H1 (cell line): ENCODE data around the gene GATD1. TPM values are rescaled to one million over a fixed set of nuclear protein-coding genes. Genes with fewer than 3 reads are reported as not detected.
A peak's percentile ranks its signal among the peaks of the same experiment; 100 is the strongest.

Experiments
- CTCF ChIA-PET: fragments of 300-600 bp; sonication (Branson Sonifier 250); formaldehyde crosslinking; loops from one replicate; lab custom pipeline; 2021; ENCODE audit not compliant: partially characterized antibody; lab: Charles Lee
- POLR2A ChIA-PET: fragments of 300-600 bp; sonication (Branson Sonifier 250); formaldehyde crosslinking; loops from one replicate; lab custom pipeline; 2021; ENCODE audit warnings: inconsistent platforms; ENCODE audit not compliant: partially characterized antibody; lab: Charles Lee
- DNase-seq, 2 experiments: peaks; one replicate each; pipeline versions ENCODE4 v3.0.0 to v3.0.0-alpha.2; 2010 to 2022; ENCODE audit warnings: low spot score in 2 of 2, low read depth in 1 of 2, mixed read lengths in 1 of 2
- FAIRE-seq: peaks from 2 replicates; lab custom pipeline; 2011; peaks lifted over from hg19 to GRCh38; lab: Jason Lieb, UNC
- H2AFZ ChIP-seq: 2 replicates; pipeline ENCODE4 v1.8.1; 2012; ENCODE audit warnings: low read length, inconsistent platforms
- H2AK5ac ChIP-seq: 2 replicates; pipeline ENCODE4 v1.6.1; 2013; ENCODE audit warnings: low read depth, low read length
- H2BK120ac ChIP-seq: replicated peaks from 2 replicates; pipeline ENCODE3; 2013; ENCODE audit warnings: low read depth, low read length, inconsistent platforms
- H2BK12ac ChIP-seq: 2 replicates; pipeline ENCODE4 v1.6.1; 2013; ENCODE audit warnings: low read depth, low read length
- H2BK15ac ChIP-seq: 2 replicates; pipeline ENCODE4 v1.6.1; 2013; ENCODE audit warnings: low read length
- H2BK20ac ChIP-seq: 2 replicates; pipeline ENCODE4 v1.6.1; 2013; ENCODE audit warnings: low read length
- H2BK5ac ChIP-seq: 2 replicates; pipeline ENCODE4 v1.6.1; 2013; ENCODE audit warnings: low read depth, low read length
- H3K14ac ChIP-seq: 2 replicates; pipeline ENCODE4 v1.6.1; 2013; ENCODE audit warnings: inconsistent platforms; ENCODE audit not compliant: insufficient read length
- H3K18ac ChIP-seq: 2 replicates; pipeline ENCODE4 v1.6.1; 2013; ENCODE audit warnings: low read length; ENCODE audit errors: extremely low read depth
- H3K23ac ChIP-seq: 2 replicates; pipeline ENCODE4 v1.6.1; 2013; ENCODE audit warnings: inconsistent platforms; ENCODE audit not compliant: insufficient read length
- H3K23me2 ChIP-seq: 2 replicates; pipeline ENCODE4 v1.6.1; 2013; ENCODE audit warnings: low read depth, low read length
- H3K27ac ChIP-seq: 2 replicates; pipeline ENCODE4 v1.6.1; 2011; ENCODE audit warnings: low read depth, low read length, inconsistent platforms
- H3K27me3 ChIP-seq, 4 experiments: replicated peaks in 1 of 4; 1 replicate in 1 of 4; 2 replicates in 3 of 4; pipeline versions ENCODE4 v1.6.1 to v1.8.1; 2011 to 2013; ENCODE audit warnings: low read length in 3 of 4, mild to moderate bottlenecking in 3 of 4, inconsistent platforms in 2 of 4, mixed read lengths in 2 of 4, moderate library complexity in 1 of 4; ENCODE audit not compliant: control insufficient read depth in 3 of 4, insufficient read depth in 3 of 4; ENCODE audit errors: extremely low read depth in 1 of 4
- H3K36me3 ChIP-seq, 4 experiments: 2 replicates each; pipeline versions ENCODE4 v1.6.1 to v1.8.1; 2011 to 2013; ENCODE audit warnings: mild to moderate bottlenecking in 4 of 4, low read length in 3 of 4, moderate library complexity in 2 of 4, control low read depth in 1 of 4, inconsistent platforms in 1 of 4; ENCODE audit not compliant: insufficient read depth in 4 of 4, control insufficient read depth in 2 of 4
- H3K4ac ChIP-seq: replicated peaks from 2 replicates; pipeline ENCODE3; 2013; ENCODE audit warnings: low read length, low read depth, mixed read lengths, inconsistent platforms; ENCODE audit not compliant: insufficient read length
- H3K4me1 ChIP-seq, 4 experiments: replicated peaks in 1 of 4; 1 replicate in 1 of 4; 2 replicates in 3 of 4; pipeline versions ENCODE4 v1.6.1 to v1.8.1; 2011 to 2013; ENCODE audit warnings: low read length in 3 of 4, inconsistent platforms in 2 of 4, mixed read lengths in 1 of 4; ENCODE audit not compliant: insufficient read depth in 4 of 4, control insufficient read depth in 3 of 4
- H3K4me2 ChIP-seq, 2 experiments: 2 replicates each; pipeline versions ENCODE4 v1.6.1 to v1.8.1; 2011 to 2013; ENCODE audit warnings: low read depth in 2 of 2, low read length in 2 of 2, control low read depth in 1 of 2, inconsistent platforms in 1 of 2, mild to moderate bottlenecking in 1 of 2; ENCODE audit not compliant: insufficient read depth in 1 of 2
- H3K4me3 ChIP-seq, 4 experiments: fragments of 200-600, 300-600 bp in 1 of 4; sonication (generic), shearing (Covaris generic), sonication (Bioruptor Twin) in 1 of 4; 2 replicates each; pipeline versions ENCODE4 v1.5.1 to v1.8.1; 2011 to 2016; ENCODE audit warnings: low read length in 4 of 4, low read depth in 3 of 4, control low read depth in 2 of 4, inconsistent platforms in 2 of 4, mild to moderate bottlenecking in 2 of 4, mixed read lengths in 1 of 4, moderate library complexity in 1 of 4; ENCODE audit not compliant: insufficient read depth in 2 of 4; ENCODE audit errors: extremely low read depth in 1 of 4
- H3K56ac ChIP-seq: replicated peaks from 2 replicates; pipeline ENCODE3; 2013; ENCODE audit warnings: low read depth, mild to moderate bottlenecking, mixed read lengths, low read length, inconsistent platforms; ENCODE audit not compliant: insufficient read length
- H3K79me1 ChIP-seq: 2 replicates; pipeline ENCODE4 v1.6.1; 2013; ENCODE audit warnings: low read depth, low read length, control low read depth
- H3K79me2 ChIP-seq, 2 experiments: 2 replicates each; pipeline versions ENCODE4 v1.6.1 to v1.8.1; 2012 to 2013; ENCODE audit warnings: low read length in 2 of 2, mild to moderate bottlenecking in 2 of 2, inconsistent platforms in 1 of 2; ENCODE audit not compliant: insufficient read depth in 2 of 2, control insufficient read depth in 1 of 2
- H3K9ac ChIP-seq, 4 experiments: replicated peaks in 1 of 4; 1 replicate in 1 of 4; 2 replicates in 3 of 4; pipeline versions ENCODE4 v1.6.1 to v1.8.1; 2011 to 2013; ENCODE audit warnings: low read depth in 3 of 4, low read length in 3 of 4, control low read depth in 2 of 4, mild to moderate bottlenecking in 2 of 4, moderate library complexity in 2 of 4, inconsistent platforms in 1 of 4; ENCODE audit errors: extremely low read depth in 1 of 4
- H3K9me3 ChIP-seq, 2 experiments: 2 replicates each; pipeline versions ENCODE4 v1.6.1 to v1.8.1; 2012 to 2013; ENCODE audit warnings: mild to moderate bottlenecking in 2 of 2, moderate library complexity in 2 of 2, control low read depth in 1 of 2, inconsistent platforms in 1 of 2, low read depth in 1 of 2, low read length in 1 of 2, mixed read lengths in 1 of 2; ENCODE audit not compliant: insufficient read depth in 2 of 2
- H4K20me1 ChIP-seq, 2 experiments: replicated peaks in 1 of 2; 2 replicates each; pipeline versions ENCODE3 to v1.8.1; 2011 to 2013; ENCODE audit warnings: inconsistent platforms in 2 of 2, low read length in 2 of 2, mild to moderate bottlenecking in 1 of 2; ENCODE audit not compliant: insufficient read depth in 2 of 2, control insufficient read depth in 1 of 2
- H4K5ac ChIP-seq: 2 replicates; pipeline ENCODE4 v1.6.1; 2013; ENCODE audit warnings: low read length, low read depth, mixed read lengths, inconsistent platforms; ENCODE audit not compliant: insufficient read length
- H4K8ac ChIP-seq: 2 replicates; pipeline ENCODE4 v1.8.0; 2013; ENCODE audit warnings: mild to moderate bottlenecking, moderate library complexity, low read length, inconsistent platforms; ENCODE audit not compliant: insufficient read depth; ENCODE audit errors: extremely low read depth
- H4K91ac ChIP-seq: replicated peaks from 2 replicates; pipeline ENCODE3; 2013; ENCODE audit warnings: low read length, mixed read lengths, inconsistent platforms; ENCODE audit not compliant: insufficient read length
- BCL11A ChIP-seq, 2 experiments: IDR thresholded peaks; one replicate each; pipeline ENCODE4 v1.6.1; 2011; ENCODE audit warnings: low read depth in 2 of 2, low read length in 2 of 2, mild to moderate bottlenecking in 2 of 2
- CHD1 ChIP-seq: IDR thresholded peaks from 2 replicates; pipeline ENCODE4 v1.6.1; 2012; ENCODE audit warnings: low read depth, low read length, improper control_type of control experiment
- MAFK ChIP-seq: IDR thresholded peaks from 2 replicates; pipeline ENCODE4 v1.6.1; 2012; ENCODE audit warnings: low read depth, mild to moderate bottlenecking, improper control_type of control experiment, low read length
- NANOG ChIP-seq: IDR thresholded peaks from 2 replicates; pipeline ENCODE4 v1.6.1; 2011; ENCODE audit warnings: low read length, low read depth, mild to moderate bottlenecking, inconsistent platforms; ENCODE audit not compliant: insufficient read depth, poor library complexity, severe bottlenecking
- POLR2AphosphoS5 ChIP-seq: IDR thresholded peaks from 2 replicates; pipeline ENCODE4 v1.6.1; 2011; ENCODE audit warnings: low read depth, low read length
- POU5F1 ChIP-seq: IDR thresholded peaks from 2 replicates; pipeline ENCODE4 v1.6.1; 2011; ENCODE audit warnings: low read depth, mild to moderate bottlenecking, low read length, moderate library complexity
- RNF2 ChIP-seq: fragments of 200-900, 300-1000 bp; sonication (generic); IDR thresholded peaks from 2 replicates; pipeline ENCODE4 v1.7.1; 2016; ENCODE audit warnings: borderline replicate concordance, low read depth, mild to moderate bottlenecking, antibody characterized with exemption, low read length; ENCODE audit not compliant: poor library complexity, severe bottlenecking; ENCODE audit errors: missing control alignments
- SIRT6 ChIP-seq: IDR thresholded peaks from one replicate; pipeline ENCODE4 v1.7.1; 2012; ENCODE audit warnings: low read length, inconsistent platforms
- SIX5 ChIP-seq: IDR thresholded peaks from 2 replicates; pipeline ENCODE4 v1.6.1; 2011; ENCODE audit warnings: mild to moderate bottlenecking, low read depth, low read length
- WGBS, 2 experiments: shearing (Covaris generic) in 1 of 2; methylation state at CpG; one replicate each; pipeline versions ENCODE4 v1.1.6 to v1.1.7; 2013 to 2015; ENCODE audit warnings: low lambda C conversion rate in 2 of 2, mixed read lengths in 2 of 2, inconsistent platforms in 1 of 2, low coverage in 1 of 2, missing lambda C conversion rate in 1 of 2; ENCODE audit not compliant: insufficient replicate concordance in 2 of 2, insufficient coverage in 1 of 2, insufficient read length in 1 of 2; ENCODE audit errors: extremely low coverage in 1 of 2, missing lambda C conversion rate in 1 of 2; 5-methylcytosine and 5-hydroxymethylcytosine counted together
- polyA plus RNA-seq, 7 experiments: library from polyadenylated mRNA; depleted of rRNA in 3 of 7; stranded (reverse) in 5 of 7; unstranded in 2 of 7; fragments of >200 nt in 5 of 7; fragments of 200-250 nt in 2 of 7; gene quantifications; 1 replicate in 5 of 7; 2 replicates in 1 of 7; 4 replicates in 1 of 7; pipeline versions ENCODE4 v1.2.1 to v1.2.3, GENCODE V29; 2011 to 2013; ENCODE audit warnings: missing spikeins in 2 of 7, mixed read lengths in 2 of 7
- total RNA-seq: library from RNA; stranded (reverse); fragmentation: NEBNext Ultra II Directional; extraction: Animal tissue kit (Norgen Biotek cat#: 25700); gene quantifications from 2 replicates; pipeline ENCODE4 v1.2.1, GENCODE V29; 2021
- TF ChIP-seq, protein P1 (sequence below): IDR thresholded peaks from 2 replicates; pipeline ENCODE4 v1.6.1; 2011; ENCODE audit warnings: low read length, improper control_type of control experiment

The GATD1 gene
- total and polyA plus RNA-seq, 2 of the 8 experiments (the other 6 are each of a cell fraction or from before 2014, with no cell fraction given), result 47.5 to 54.8 TPM

DNA sequence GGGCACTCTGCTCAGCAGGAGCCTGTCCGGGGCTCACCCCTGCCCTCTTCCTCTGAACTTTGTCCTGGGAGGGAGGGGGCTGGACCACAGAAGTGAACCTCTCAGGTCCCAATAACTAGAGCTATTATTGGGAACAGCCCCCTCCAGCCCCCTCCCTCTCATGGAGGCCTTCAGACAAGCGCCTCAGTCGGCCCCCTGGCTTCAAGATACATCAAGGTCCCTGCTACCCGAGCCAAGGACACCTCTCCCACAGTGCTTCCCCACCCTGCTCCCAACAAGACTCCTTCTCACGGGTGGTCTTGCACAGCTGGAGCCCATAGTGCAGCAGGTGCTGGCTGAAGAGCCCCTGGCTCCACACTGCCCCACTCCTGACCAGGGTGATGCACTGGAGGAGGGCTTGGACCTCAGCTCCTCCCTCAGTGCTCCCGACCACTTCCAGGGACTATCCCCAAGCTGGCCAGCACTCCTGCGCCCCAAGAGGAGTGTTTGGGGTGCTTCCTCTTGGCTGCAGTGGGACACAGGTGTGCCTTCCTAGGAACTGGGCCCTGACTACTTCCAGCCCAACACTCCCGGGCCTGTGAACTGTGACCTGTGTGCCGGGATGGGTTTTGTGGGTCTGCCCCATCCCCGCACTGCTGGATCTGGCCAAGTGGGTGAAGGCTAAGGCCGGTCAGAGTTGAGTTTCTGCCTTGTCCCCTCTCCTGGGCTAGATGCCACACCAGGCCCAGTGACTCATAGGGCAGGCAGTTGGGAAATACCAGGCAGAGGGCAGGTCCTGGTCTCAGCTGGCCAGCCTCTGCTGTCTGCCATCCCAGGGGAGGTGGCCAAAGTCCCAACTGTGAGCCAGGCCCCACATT lies 43.6 kb upstream of the GATD1 start:
- Histone ChIP-seq H3K27ac (no peak overlapping the region), H3K23me2 (peaks cover 8% of the 10 kb centered on the region; the same call in 1 of the 2 replicates), H2AK5ac (no peak overlapping the region), H3K4me2 (peak overlapping the region; percentile 70 to 83), H3K4me1 (peaks cover 0 to 15% (median 9%) of the 10 kb centered on the region in 4 experiments; a peak in 5 of 7 replicates), H2AFZ (no peak overlapping the region), H2BK20ac (no peak overlapping the region), H4K8ac (no peak overlapping the region), H3K9ac (no peak overlapping the region), H3K23ac (no peak overlapping the region), H3K79me1 (peaks cover 8% of the 10 kb centered on the region), H3K56ac (no peak overlapping the region), H3K4me3 (peak overlapping the region; percentile 77 to 92 (median 80); a peak in 5 of 8 replicates), H3K14ac (no peak overlapping the region), H3K9me3 (no peaks in the 10 kb centered on the region), H3K36me3 (peaks cover 0 to 10% (median 1%) of the 10 kb centered on the region in 4 experiments; a peak in 1 of 8 replicates), H3K79me2 (peaks cover 0 to 5% of the 10 kb centered on the region in 2 experiments; a peak in 1 of 4 replicates), H2BK5ac (no peak overlapping the region), H3K4ac (no peak overlapping the region), H3K27me3 (no peaks in the 10 kb centered on the region; a peak in 2 of 7 replicates), H4K20me1 (peaks cover 0 to 14% of the 10 kb centered on the region in 2 experiments), H2BK12ac (no peak overlapping the region), H3K18ac (no peak overlapping the region), H2BK15ac (no peak overlapping the region; the same call in 1 of the 2 replicates), H4K5ac (no peak overlapping the region), H4K91ac (no peak overlapping the region), H2BK120ac (no peak overlapping the region)
- ChIA-PET POLR2A (interaction anchor here (1.3 to 53.0 kb wide), 6 partner anchors 9 to 124 kb away, joined by 3 to 1917 read pairs (median 6); partner anchors contain the start of genes CD151, CEND1, CRACR2B and PIDD1), CTCF (interaction anchor here (1.0 to 1.2 kb wide), 2 partner anchors 22 to 273 kb away, joined by 3 read pairs; no protein-coding TSS in a partner anchor)
- no peak for FAIRE-seq
- 93% methylated on average over 11 of the region's 11 CpGs; no CpG with 5 or more reads in 1 of the 2 experiments for WGBS, 2 experiments
- DNase-seq, result no peak
- TF ChIP-seq RNF2 (no peak), MAFK (no peak), SIX5 (no peak), SIRT6 (no peak), BCL11A (IDR thresholded peaks at IDR 0.05; ENCODE audit: low read depth in 2 of 2, low read length in 2 of 2) (no peak), POU5F1 (no peak), POLR2AphosphoS5 (no peak), CHD1 (no peak), NANOG (no peak)
- TF ChIP-seq, protein P1, sequence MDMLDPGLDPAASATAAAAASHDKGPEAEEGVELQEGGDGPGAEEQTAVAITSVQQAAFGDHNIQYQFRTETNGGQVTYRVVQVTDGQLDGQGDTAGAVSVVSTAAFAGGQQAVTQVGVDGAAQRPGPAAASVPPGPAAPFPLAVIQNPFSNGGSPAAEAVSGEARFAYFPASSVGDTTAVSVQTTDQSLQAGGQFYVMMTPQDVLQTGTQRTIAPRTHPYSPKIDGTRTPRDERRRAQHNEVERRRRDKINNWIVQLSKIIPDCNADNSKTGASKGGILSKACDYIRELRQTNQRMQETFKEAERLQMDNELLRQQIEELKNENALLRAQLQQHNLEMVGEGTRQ, result no peak
